K562 (cell line): ENCODE results near the gene HAT1. TPM values are rescaled to one million over a fixed set of nuclear protein-coding genes. Genes with fewer than 3 reads are reported as not detected.

ENCODE experiments used
- ATAC-seq: fragments of 200-7000 bp; cut with Tn5 transposase; 3 replicates; pipeline ENCODE4 v1.9.1; 2020; ENCODE audit warnings: moderate library complexity
- BruUV-seq: library from RNA; stranded (reverse); fragments of 400-500 nt; replicated peaks from 2 replicates; lab custom pipeline; 2021; lab: Mats Ljungman, UMichigan
- CTCF ChIA-PET: fragments of 300-600 bp; formaldehyde crosslinking; extraction: SDS; loops from one replicate; lab custom pipeline; 2021; ENCODE audit warnings: low intra/inter-chr PET ratio; lab: Yijun Ruan, JAX
- POLR2A ChIA-PET: fragments of 300-600, 350-650 bp; sonication (Branson Sonifier 250); formaldehyde crosslinking; extraction: SDS; loops from one replicate; lab custom pipeline; 2021; ENCODE audit warnings: antibody characterized with exemption, inconsistent platforms; lab: Yijun Ruan, JAX
- DNase-seq, 4 experiments: peaks; one replicate each; pipeline versions ENCODE4 v3.0.0 to v3.0.0-alpha.2; 2011 to 2018; ENCODE audit warnings: low spot score in 3 of 4, mixed read lengths in 3 of 4; ENCODE audit errors: extremely low read depth in 1 of 4
- FAIRE-seq: peaks from 2 replicates; lab custom pipeline; 2011; peaks lifted over from hg19 to GRCh38; lab: Jason Lieb, UNC
- H2AFZ ChIP-seq: 2 replicates; pipeline ENCODE4 v1.6.0; 2011; ENCODE audit warnings: low read depth, low read length, control low read depth, inconsistent platforms
- H3K27ac ChIP-seq: fragments of 200-600 bp; 3 replicates; pipeline ENCODE4 v1.8.0; 2011; ENCODE audit warnings: low read depth, mild to moderate bottlenecking, control low read depth, inconsistent platforms, low read length, moderate library complexity, mixed read lengths; ENCODE audit errors: extremely low read depth
- H3K27me3 ChIP-seq, 2 experiments: fragments of 300-600 bp in 1 of 2; 2 replicates in 1 of 2; 3 replicates in 1 of 2; pipeline versions ENCODE4 v1.6.0 to v1.8.0; 2011; ENCODE audit warnings: inconsistent platforms in 2 of 2, low read length in 2 of 2, mild to moderate bottlenecking in 1 of 2, mixed read lengths in 1 of 2, moderate library complexity in 1 of 2; ENCODE audit not compliant: control insufficient read depth in 2 of 2, insufficient read depth in 2 of 2
- H3K36me3 ChIP-seq: fragments of 300-600 bp; 3 replicates; pipeline ENCODE4 v1.8.0; 2011; ENCODE audit warnings: mild to moderate bottlenecking, low read length, inconsistent platforms; ENCODE audit not compliant: control insufficient read depth, insufficient read depth
- H3K4me1 ChIP-seq, 2 experiments: fragments of 200-600 bp in 1 of 2; replicated peaks in 1 of 2; 2 replicates in 1 of 2; 3 replicates in 1 of 2; pipeline versions ENCODE4 v1.5.1 to v1.8.0; 2011; ENCODE audit warnings: inconsistent platforms in 2 of 2, low read length in 2 of 2, mild to moderate bottlenecking in 1 of 2, mixed read lengths in 1 of 2, moderate library complexity in 1 of 2; ENCODE audit not compliant: control insufficient read depth in 2 of 2, insufficient read depth in 2 of 2
- H3K4me2 ChIP-seq: 2 replicates; pipeline ENCODE4 v1.6.1; 2011; ENCODE audit warnings: low read length, control low read depth, inconsistent platforms, mixed read lengths; ENCODE audit not compliant: insufficient read depth
- H3K4me3 ChIP-seq: fragments of 200-600 bp; sonication (generic), shearing (Covaris generic); 2 replicates; pipeline ENCODE4 v1.5.1; 2016; ENCODE audit warnings: control low read depth, inconsistent platforms
- H3K79me2 ChIP-seq: fragments of 200-600 bp; 3 replicates; pipeline ENCODE4 v1.8.0; 2011; ENCODE audit warnings: low read length, inconsistent platforms; ENCODE audit not compliant: control insufficient read depth, insufficient read depth
- H3K9ac ChIP-seq, 2 experiments: 2 replicates each; pipeline versions ENCODE4 v1.6.0 to v1.6.1; 2011; ENCODE audit warnings: low read depth in 2 of 2, low read length in 2 of 2, control low read depth in 1 of 2, inconsistent platforms in 1 of 2, mild to moderate bottlenecking in 1 of 2, mixed read lengths in 1 of 2; ENCODE audit not compliant: insufficient read depth in 1 of 2
- H3K9me1 ChIP-seq: one replicate; pipeline ENCODE4 v1.6.0; 2011; ENCODE audit warnings: inconsistent platforms, mild to moderate bottlenecking, low read length, moderate library complexity; ENCODE audit not compliant: control insufficient read depth, insufficient read depth
- H3K9me3 ChIP-seq: replicated peaks from 2 replicates; pipeline ENCODE4 v1.5.1; 2011; ENCODE audit warnings: low read depth, low read length, inconsistent platforms; ENCODE audit not compliant: control insufficient read depth, insufficient read depth
- H4K20me1 ChIP-seq: replicated peaks from 2 replicates; pipeline ENCODE4 v1.6.1; 2011; ENCODE audit warnings: low read length, inconsistent platforms, mixed read lengths; ENCODE audit not compliant: control insufficient read depth, insufficient read depth
- FOXA3 ChIP-seq, 2 experiments: fragments of 450-650 bp in 1 of 2; sonication (generic) in 1 of 2; formaldehyde crosslinking; IDR thresholded peaks in 1 of 2; conservative IDR thresholded peaks in 1 of 2; 2 replicates each; pipeline versions ENCODE4 v1.4.0 to v1.8.0; 2020 to 2022; ENCODE audit warnings: mild to moderate bottlenecking in 2 of 2, missing genetic modification reagents in 1 of 2
- KLF16 ChIP-seq: IDR thresholded peaks from 2 replicates; pipeline ENCODE4 v1.6.1; 2016; ENCODE audit warnings: antibody characterized with exemption
- TBL1XR1 ChIP-seq, 2 experiments: IDR thresholded peaks; 2 replicates each; pipeline ENCODE4 v1.6.1; 2012; ENCODE audit warnings: improper control_type of control experiment in 2 of 2, low read length in 2 of 2, mild to moderate bottlenecking in 1 of 2
- TOE1 ChIP-seq, 2 experiments: fragments of 450-650 bp in 1 of 2; sonication (generic) in 1 of 2; formaldehyde crosslinking in 1 of 2; IDR thresholded peaks; 2 replicates each; pipeline versions ENCODE4 v1.7.1 to v1.8.0; 2016 to 2022; ENCODE audit warnings: borderline replicate concordance in 2 of 2, mild to moderate bottlenecking in 2 of 2, antibody characterized with exemption in 1 of 2, inconsistent platforms in 1 of 2, low read depth in 1 of 2, missing genetic modification reagents in 1 of 2, moderate library complexity in 1 of 2
- ZKSCAN8 ChIP-seq: fragments of 200-800 bp; sonication (Bioruptor generic); IDR thresholded peaks from 2 replicates; pipeline ENCODE4 v1.6.1; 2016; ENCODE audit warnings: missing genetic modification characterization, missing compliant biosample characterization
- ZNF140 ChIP-seq: fragments of 250-450 bp; sonication (Bioruptor Pico); IDR thresholded peaks from 2 replicates; pipeline ENCODE4 v1.8.0; 2021; ENCODE audit warnings: moderate library complexity, mild to moderate bottlenecking, inconsistent platforms
- ZNF24 ChIP-seq: fragments of 450-650 bp; IDR thresholded peaks from 2 replicates; pipeline ENCODE4 v1.6.1; 2016
- WGBS: fragments of 100-300 bp; shearing (Covaris generic); methylation state at CpG from one replicate; pipeline ENCODE4 v1.1.6; 2016; ENCODE audit warnings: low coverage, mixed read lengths; ENCODE audit not compliant: insufficient coverage; ENCODE audit errors: missing lambda C conversion rate; 5-methylcytosine and 5-hydroxymethylcytosine counted together
- in situ Hi-C: fragments of 300-500 bp; cut with MboI; formaldehyde crosslinking; loops from 4 replicates; pipeline ENCODE4 v1.15.0; 2018; ENCODE audit warnings: inconsistent platforms, mixed read lengths
- intact Hi-C: fragments of 100-400 bp; cut with micrococcal nuclease; formaldehyde crosslinking; loops from 2 replicates; pipeline ENCODE4 v1.14.2; 2022
- polyA plus RNA-seq, 8 experiments: library from polyadenylated mRNA; depleted of rRNA in 4 of 8; stranded (reverse) in 5 of 8; unstranded in 3 of 8; fragments of >200 nt; fragmentation: Nextera tagmentation in 2 of 8; fragmentation: Illumina TruSeq in 1 of 8; extraction: Ambion mirVana in 2 of 8; extraction: Trizol in 1 of 8; gene quantifications; 2 replicates each; pipeline versions ENCODE4 v1.2.1 to v1.2.3, GENCODE V29; 2011 to 2014; ENCODE audit warnings: inconsistent platforms in 1 of 8, missing spikeins in 1 of 8
- total RNA-seq, 7 experiments: library from RNA; depleted of rRNA in 6 of 7; stranded (reverse); fragments of >200 nt in 6 of 7; fragmentation: Illumina TruSeq in 2 of 7; extraction: Trizol in 2 of 7; gene quantifications; 2 replicates each; pipeline versions ENCODE4 v1.2.1 to v1.2.3, GENCODE V29; 2011 to 2021; ENCODE audit warnings: low replicate concordance in 1 of 7
- TF ChIP-seq, protein P1 (sequence below), 2 experiments: fragments of 450-650 bp; formaldehyde crosslinking in 1 of 2; IDR thresholded peaks; 2 replicates each; pipeline versions ENCODE4 v1.4.0 to v1.6.1; 2014 to 2020; ENCODE audit warnings: mild to moderate bottlenecking in 2 of 2, borderline replicate concordance in 1 of 2, low read depth in 1 of 2
- TF ChIP-seq, protein P2 (sequence below), 2 experiments: IDR thresholded peaks in 1 of 2; conservative IDR thresholded peaks in 1 of 2; 2 replicates each; pipeline ENCODE4 v1.6.1; 2016; ENCODE audit warnings: low read depth in 2 of 2, mild to moderate bottlenecking in 1 of 2, missing compliant biosample characterization in 1 of 2, missing genetic modification characterization in 1 of 2, moderate library complexity in 1 of 2

Gene HAT1
- total and polyA plus RNA-seq, 9 of the 15 experiments (the other 6 are each of a cell fraction or from before 2014, with no cell fraction given), result 125 to 384 (median 244) TPM

DNA sequence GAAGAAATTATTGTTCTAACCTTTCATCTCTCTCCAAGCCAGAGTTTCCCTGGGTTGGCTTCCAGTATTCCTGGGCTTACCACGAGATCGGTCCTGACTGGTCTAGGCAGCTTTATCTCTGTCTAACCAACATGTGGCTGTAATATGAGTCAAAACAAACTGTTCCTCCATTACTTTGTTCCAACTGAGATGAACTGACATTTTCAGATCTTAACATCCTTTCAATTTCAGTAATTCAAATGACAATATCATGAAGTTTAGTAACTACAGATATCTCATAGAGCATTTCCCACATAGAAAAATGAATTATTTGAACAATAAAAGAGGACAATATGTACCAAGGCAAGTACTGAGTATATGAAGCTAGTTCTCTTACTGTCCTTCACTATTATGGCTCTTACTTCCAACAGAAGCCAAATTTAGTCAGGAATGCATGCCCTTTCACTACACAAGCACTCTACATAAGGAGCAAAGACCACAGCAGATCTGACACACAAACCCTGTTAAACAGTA is 43.7 kb upstream of the HAT1 start:
- ATAC-seq (peak; percentile 95), FAIRE-seq (peak; percentile 90), DNase-seq (peak in 2 of 4 experiments; percentile 73 to 77)
- H3K4me1 ChIP-seq, result peaks cover 0 to 15% of the 10 kb centered on the region in 2 experiments; a peak in 3 of 5 replicates
- peak overlapping the region in 1 of 2 experiments; percentile 42; a peak in 2 of 4 replicates for H3K9ac ChIP-seq
- no peak overlapping the region for H3K4me3 ChIP-seq
- H4K20me1 ChIP-seq, result no peaks in the 10 kb centered on the region
- H3K27ac ChIP-seq, result peak overlapping the region; percentile 61
- intact Hi-C loops (loop anchor here (5.0 kb wide), 1 partner anchor 44 kb away; the partner anchor contains the start of gene HAT1), in situ Hi-C loops (no loop called here)
- ChIA-PET POLR2A (interaction anchor here (0.6 to 8.4 kb wide), 6 partner anchors 10 to 171 kb away, joined by 3 to 78 read pairs (median 4); partner anchors contain the start of gene SLC25A12), CTCF (no interaction called here)
- H3K4me2 ChIP-seq, result peak overlapping the region; percentile 45; the same call in 1 of the 2 replicates
- no peaks in the 10 kb centered on the region for H3K9me3 ChIP-seq
- 0% methylated on average over 2 of the region's 2 CpGs for WGBS
- H3K79me2 ChIP-seq, result peaks cover 10% of the 10 kb centered on the region
- no peaks in the 10 kb centered on the region for H3K27me3 ChIP-seq
- H3K36me3 ChIP-seq, result peaks cover 10% of the 10 kb centered on the region; the same call in 2 of the 3 replicates
- no peaks in the 10 kb centered on the region for H3K9me1 ChIP-seq
- peak overlapping the region; percentile 57 for H2AFZ ChIP-seq
- BruUV-seq, result no TSS peak
- TF ChIP-seq KLF16 (peak; percentile 82), ZKSCAN8 (no peak), TOE1 (IDR thresholded peaks at IDR 0.05; ENCODE audit: borderline replicate concordance) (peak; percentile 36; the same call in 1 of the 2 replicates), TOE1 (CRISPR knock-in tag; IDR thresholded peaks at IDR 0.05; ENCODE audit: borderline replicate concordance, low read depth) (no peak), ZNF140 (no peak), ZNF24 (peak; percentile 28; the same call in 1 of the 2 replicates), TBL1XR1 (IDR thresholded peaks at IDR 0.05; ENCODE audit: low read length in 2 of 2) (0 out of 4 replicates have a peak, but pooled peaks of 1 of the 2 experiments have one; percentile 14), FOXA3 (CRISPR knock-in tag; conservative IDR thresholded peaks at IDR 0.05 in 1 of 2, IDR thresholded peaks at IDR 0.05 in 1 of 2) (no peak)
- TF ChIP-seq, protein P1, sequence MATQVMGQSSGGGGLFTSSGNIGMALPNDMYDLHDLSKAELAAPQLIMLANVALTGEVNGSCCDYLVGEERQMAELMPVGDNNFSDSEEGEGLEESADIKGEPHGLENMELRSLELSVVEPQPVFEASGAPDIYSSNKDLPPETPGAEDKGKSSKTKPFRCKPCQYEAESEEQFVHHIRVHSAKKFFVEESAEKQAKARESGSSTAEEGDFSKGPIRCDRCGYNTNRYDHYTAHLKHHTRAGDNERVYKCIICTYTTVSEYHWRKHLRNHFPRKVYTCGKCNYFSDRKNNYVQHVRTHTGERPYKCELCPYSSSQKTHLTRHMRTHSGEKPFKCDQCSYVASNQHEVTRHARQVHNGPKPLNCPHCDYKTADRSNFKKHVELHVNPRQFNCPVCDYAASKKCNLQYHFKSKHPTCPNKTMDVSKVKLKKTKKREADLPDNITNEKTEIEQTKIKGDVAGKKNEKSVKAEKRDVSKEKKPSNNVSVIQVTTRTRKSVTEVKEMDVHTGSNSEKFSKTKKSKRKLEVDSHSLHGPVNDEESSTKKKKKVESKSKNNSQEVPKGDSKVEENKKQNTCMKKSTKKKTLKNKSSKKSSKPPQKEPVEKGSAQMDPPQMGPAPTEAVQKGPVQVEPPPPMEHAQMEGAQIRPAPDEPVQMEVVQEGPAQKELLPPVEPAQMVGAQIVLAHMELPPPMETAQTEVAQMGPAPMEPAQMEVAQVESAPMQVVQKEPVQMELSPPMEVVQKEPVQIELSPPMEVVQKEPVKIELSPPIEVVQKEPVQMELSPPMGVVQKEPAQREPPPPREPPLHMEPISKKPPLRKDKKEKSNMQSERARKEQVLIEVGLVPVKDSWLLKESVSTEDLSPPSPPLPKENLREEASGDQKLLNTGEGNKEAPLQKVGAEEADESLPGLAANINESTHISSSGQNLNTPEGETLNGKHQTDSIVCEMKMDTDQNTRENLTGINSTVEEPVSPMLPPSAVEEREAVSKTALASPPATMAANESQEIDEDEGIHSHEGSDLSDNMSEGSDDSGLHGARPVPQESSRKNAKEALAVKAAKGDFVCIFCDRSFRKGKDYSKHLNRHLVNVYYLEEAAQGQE (IDR thresholded peaks at IDR 0.05; ENCODE audit: borderline replicate concordance), result peak; percentile 97
- TF ChIP-seq, protein P1 (CRISPR knock-in tag; IDR thresholded peaks at IDR 0.05; ENCODE audit: low read depth), result no peak
- TF ChIP-seq, protein P2, sequence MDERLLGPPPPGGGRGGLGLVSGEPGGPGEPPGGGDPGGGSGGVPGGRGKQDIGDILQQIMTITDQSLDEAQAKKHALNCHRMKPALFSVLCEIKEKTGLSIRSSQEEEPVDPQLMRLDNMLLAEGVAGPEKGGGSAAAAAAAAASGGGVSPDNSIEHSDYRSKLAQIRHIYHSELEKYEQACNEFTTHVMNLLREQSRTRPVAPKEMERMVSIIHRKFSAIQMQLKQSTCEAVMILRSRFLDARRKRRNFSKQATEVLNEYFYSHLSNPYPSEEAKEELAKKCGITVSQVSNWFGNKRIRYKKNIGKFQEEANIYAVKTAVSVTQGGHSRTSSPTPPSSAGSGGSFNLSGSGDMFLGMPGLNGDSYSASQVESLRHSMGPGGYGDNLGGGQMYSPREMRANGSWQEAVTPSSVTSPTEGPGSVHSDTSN (CRISPR knock-in tag; IDR thresholded peaks at IDR 0.05; ENCODE audit: low read depth), result no peak
- TF ChIP-seq, protein P2 (tag; conservative IDR thresholded peaks at IDR 0.05; ENCODE audit: low read depth), result peak; percentile 46
